Endothelial cell of umbilical vein (primary cell): Measurements from ENCODE around the gene RASAL2. TPM values are rescaled to one million over a fixed set of nuclear protein-coding genes. Genes with fewer than 3 reads are reported as not detected.

ENCODE experiments used
- BruUV-seq: library from RNA; stranded (reverse); fragments of 400-500 nt; replicated peaks from 2 replicates; lab custom pipeline; 2021; lab: Mats Ljungman, UMichigan
- CTCF ChIA-PET: fragments of 300-600, 350-600 bp; sonication (Branson Sonifier 250); formaldehyde crosslinking; loops from one replicate; lab custom pipeline; 2021; ENCODE audit warnings: antibody characterized with exemption, inconsistent platforms; lab: Charles Lee
- POLR2A ChIA-PET: fragments of 300-600, 350-600 bp; sonication (Branson Sonifier 250); formaldehyde crosslinking; loops from one replicate; lab custom pipeline; 2021; ENCODE audit warnings: antibody characterized with exemption, inconsistent platforms; lab: Charles Lee
- DNase-seq: peaks from one replicate; pipeline ENCODE4 v3.0.0-alpha.2; 2011; ENCODE audit warnings: low read depth, low spot score
- FAIRE-seq: peaks from 2 replicates; lab custom pipeline; 2011; peaks lifted over from hg19 to GRCh38; lab: Jason Lieb, UNC
- H2AFZ ChIP-seq: 2 replicates; pipeline ENCODE4 v1.6.0; 2012; ENCODE audit warnings: low read depth, low read length, control low read depth, inconsistent platforms
- H3K27ac ChIP-seq: 2 replicates; pipeline ENCODE4 v1.5.1; 2011; ENCODE audit warnings: low read depth, mild to moderate bottlenecking, control low read depth, low read length, moderate library complexity; ENCODE audit not compliant: insufficient read depth
- H3K27me3 ChIP-seq, 2 experiments: 2 replicates each; pipeline versions ENCODE4 v1.6.0 to v1.6.1; 2011; ENCODE audit warnings: low read length in 2 of 2, mixed read lengths in 1 of 2; ENCODE audit not compliant: control insufficient read depth in 2 of 2, insufficient read depth in 2 of 2
- H3K36me3 ChIP-seq, 2 experiments: 2 replicates in 1 of 2; 3 replicates in 1 of 2; pipeline ENCODE4 v1.5.1; 2011; ENCODE audit warnings: low read length in 2 of 2, mild to moderate bottlenecking in 1 of 2, moderate library complexity in 1 of 2; ENCODE audit not compliant: control insufficient read depth in 2 of 2, insufficient read depth in 2 of 2; ENCODE audit errors: extremely low read depth in 1 of 2
- H3K4me1 ChIP-seq: 3 replicates; pipeline ENCODE4 v1.5.1; 2011; ENCODE audit warnings: mild to moderate bottlenecking, low read length; ENCODE audit not compliant: control insufficient read depth, insufficient read depth; ENCODE audit errors: extremely low read depth
- H3K4me2 ChIP-seq: 2 replicates; pipeline ENCODE4 v1.6.1; 2011; ENCODE audit warnings: low read length, control low read depth, mixed read lengths; ENCODE audit not compliant: insufficient read depth
- H3K4me3 ChIP-seq, 3 experiments: fragments of 200-600 bp in 1 of 3; sonication (generic), shearing (Covaris generic) in 1 of 3; replicated peaks in 1 of 3; 2 replicates each; pipeline ENCODE4 v1.5.1; 2011 to 2016; ENCODE audit warnings: control low read depth in 3 of 3, low read length in 3 of 3, mild to moderate bottlenecking in 2 of 3, inconsistent platforms in 1 of 3, low read depth in 1 of 3, moderate library complexity in 1 of 3; ENCODE audit not compliant: insufficient read depth in 1 of 3
- H3K79me2 ChIP-seq: 2 replicates; pipeline ENCODE4 v1.6.0; 2012; ENCODE audit warnings: low read length, inconsistent platforms; ENCODE audit not compliant: control insufficient read depth, insufficient read depth
- H3K9ac ChIP-seq: replicated peaks from 2 replicates; pipeline ENCODE3; 2011; ENCODE audit warnings: low read length, control low read depth; ENCODE audit not compliant: insufficient read depth; ENCODE audit errors: extremely low read depth
- H3K9me1 ChIP-seq: replicated peaks from 3 replicates; pipeline ENCODE4 v1.6.0; 2011; ENCODE audit warnings: mild to moderate bottlenecking, low read length; ENCODE audit not compliant: control insufficient read depth, insufficient read depth; ENCODE audit errors: extremely low read depth
- H3K9me3 ChIP-seq: replicated peaks from 2 replicates; pipeline ENCODE4 v1.5.1; 2012; ENCODE audit warnings: low read length, inconsistent platforms; ENCODE audit not compliant: control insufficient read depth, insufficient read depth
- H4K20me1 ChIP-seq: replicated peaks from 2 replicates; pipeline ENCODE3; 2011; ENCODE audit warnings: mild to moderate bottlenecking, low read length; ENCODE audit not compliant: control insufficient read depth, insufficient read depth; ENCODE audit errors: extremely low read depth
- EZH2 ChIP-seq: IDR thresholded peaks from 2 replicates; pipeline ENCODE4 v1.6.1; 2012; ENCODE audit warnings: borderline replicate concordance, low read depth, mild to moderate bottlenecking, moderate library complexity, low read length, inconsistent platforms; ENCODE audit not compliant: severe bottlenecking
- FOS ChIP-seq: IDR thresholded peaks from 2 replicates; pipeline ENCODE4 v1.6.1; 2011; ENCODE audit warnings: mild to moderate bottlenecking, low read length, moderate library complexity, borderline replicate concordance; ENCODE audit not compliant: insufficient read depth
- GATA2 ChIP-seq: IDR thresholded peaks from 2 replicates; pipeline ENCODE4 v1.7.0; 2011; ENCODE audit warnings: low read depth, mild to moderate bottlenecking, moderate library complexity, mixed read lengths, low read length; ENCODE audit not compliant: insufficient read length, insufficient read depth
- JUN ChIP-seq: IDR thresholded peaks from 2 replicates; pipeline ENCODE4 v1.6.1; 2011; ENCODE audit warnings: borderline replicate concordance, low read depth; ENCODE audit not compliant: insufficient read length, insufficient read depth
- MAX ChIP-seq: IDR thresholded peaks from 2 replicates; pipeline ENCODE4 v1.6.1; 2011; ENCODE audit not compliant: insufficient read depth, insufficient read length
- MYC ChIP-seq: IDR thresholded peaks from one replicate; pipeline ENCODE4 v1.6.1; 2011; ENCODE audit warnings: mild to moderate bottlenecking, low read depth, low read length
- POLR2A ChIP-seq: IDR thresholded peaks from 2 replicates; pipeline ENCODE4 v1.6.1; 2012; ENCODE audit warnings: low read depth, mild to moderate bottlenecking, control low read depth, low read length
- POLR2AphosphoS5 ChIP-seq: IDR thresholded peaks from 2 replicates; pipeline ENCODE4 v1.6.1; 2012; ENCODE audit warnings: low read depth, mild to moderate bottlenecking, control low read depth, low read length, moderate library complexity; ENCODE audit not compliant: insufficient read depth
- dilution Hi-C: fragments of 300-500 bp; cut with MboI; formaldehyde crosslinking; loops from one replicate; pipeline ENCODE4 v1.15.0; 2019; ENCODE audit warnings: low sequenced_read_pairs; ENCODE audit not compliant: extremely low pct_ligation_motif_present
- intact Hi-C: fragments of 100-400 bp; cut with micrococcal nuclease; formaldehyde crosslinking; loops from one replicate; pipeline ENCODE4 v1.10.0; 2022
- polyA plus RNA-seq, 4 experiments: library from polyadenylated mRNA; depleted of rRNA in 3 of 4; stranded (reverse) in 3 of 4; unstranded in 1 of 4; fragments of >200 nt; gene quantifications; 2 replicates each; pipeline versions ENCODE4 v1.2.1 to v1.2.3, GENCODE V29; 2011 to 2012; ENCODE audit warnings: missing spikeins in 1 of 4
- total RNA-seq: library from RNA; stranded (reverse); gene quantifications from 2 replicates; pipeline ENCODE4 v1.2.3, GENCODE V29; 2021
- TF ChIP-seq, protein P1 (sequence below), 2 donors: IDR thresholded peaks; 1 replicate in 1 of 2; 2 replicates in 1 of 2; pipeline ENCODE4 v1.5.1; 2011; ENCODE audit warnings: low read length in 2 of 2, mild to moderate bottlenecking in 2 of 2, moderate library complexity in 2 of 2, control low read depth in 1 of 2, inconsistent platforms in 1 of 2, low read depth in 1 of 2; ENCODE audit not compliant: insufficient read depth in 1 of 2; ENCODE audit errors: extremely low read depth in 1 of 2

Gene RASAL2
- total and polyA plus RNA-seq, 2 donors (not counting 3 experiments of a cell fraction or from before 2014, with no cell fraction given), result 12.5 to 15.5 TPM

- no peak for TF ChIP-seq GATA2
- TF ChIP-seq JUN, result no peak
- no peak for TF ChIP-seq EZH2
- no peak for TF ChIP-seq MAX
- intact Hi-C loops (no loop called here), dilution Hi-C loops (no loop called here)
- H3K27me3 ChIP-seq, result no peaks in the 10 kb centered on the region
- FAIRE-seq (no peak), DNase-seq (no peak)
- no TSS peak for BruUV-seq
- H3K4me2 ChIP-seq, result no peak overlapping the region
- H3K9ac ChIP-seq, result no peak overlapping the region
- H2AFZ ChIP-seq, result no peak overlapping the region
- no peaks in the 10 kb centered on the region for H3K36me3 ChIP-seq
- no peaks in the 10 kb centered on the region for H3K79me2 ChIP-seq
- H3K9me1 ChIP-seq, result no peaks in the 10 kb centered on the region
- no peak overlapping the region for H3K4me3 ChIP-seq
- POLR2A ChIA-PET, result no interaction called here
- H3K4me1 ChIP-seq, result no peaks in the 10 kb centered on the region
- H4K20me1 ChIP-seq, result no peaks in the 10 kb centered on the region
- CTCF ChIA-PET, result interaction anchor here (1.0 to 1.5 kb wide), 5 partner anchors 13 to 346 kb away, joined by 3 to 8 read pairs (median 3); no protein-coding TSS in a partner anchor
- no peaks in the 10 kb centered on the region for H3K9me3 ChIP-seq
- H3K27ac ChIP-seq, result no peak overlapping the region
Measured at GRCh38 chr1:178294654-178295053, 200.8 kb downstream of the RASAL2 start.

DNA sequence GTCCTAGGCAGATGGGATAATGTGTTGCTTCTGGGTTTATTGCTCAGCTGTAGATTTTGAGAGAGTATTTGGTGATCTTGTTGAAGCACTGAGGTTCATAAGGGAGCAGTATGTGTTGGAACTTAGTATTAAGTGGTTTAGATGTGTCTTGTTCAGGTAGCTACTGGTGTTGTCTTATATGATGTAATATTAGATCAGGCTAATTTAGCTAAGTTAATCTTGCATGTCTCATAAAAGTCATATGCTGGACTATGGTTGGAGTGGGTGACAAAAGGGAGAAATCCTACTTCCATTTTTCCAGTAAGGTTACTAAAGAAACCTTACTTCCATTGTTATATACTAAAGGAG, 206.4 kb downstream of the RASAL2 start:
- dilution Hi-C loops (no loop called here), intact Hi-C loops (loop anchor here (1.0 to 2.0 kb wide), 3 partner anchors 200 to 352 kb away; no protein-coding TSS in a partner anchor)
- no TSS peak for BruUV-seq
- H3K27me3 ChIP-seq, result no peaks in the 10 kb centered on the region
- no peak overlapping the region for H3K9ac ChIP-seq
- peaks cover 10% of the 10 kb centered on the region for H3K4me1 ChIP-seq
- no peak overlapping the region for H3K4me3 ChIP-seq
- H3K4me2 ChIP-seq, result peak overlapping the region; percentile 74
- POLR2A ChIA-PET, result no interaction called here
- peak overlapping the region; percentile 31 for H2AFZ ChIP-seq
- no peaks in the 10 kb centered on the region for H4K20me1 ChIP-seq
- CTCF ChIA-PET, result interaction anchor here (0.6 to 5.3 kb wide), 58 partner anchors 11 to 1401 kb away, joined by 3 to 97 read pairs (median 4); partner anchors contain the start of gene RASAL2
- H3K79me2 ChIP-seq, result no peaks in the 10 kb centered on the region
- TF ChIP-seq, protein P1, sequence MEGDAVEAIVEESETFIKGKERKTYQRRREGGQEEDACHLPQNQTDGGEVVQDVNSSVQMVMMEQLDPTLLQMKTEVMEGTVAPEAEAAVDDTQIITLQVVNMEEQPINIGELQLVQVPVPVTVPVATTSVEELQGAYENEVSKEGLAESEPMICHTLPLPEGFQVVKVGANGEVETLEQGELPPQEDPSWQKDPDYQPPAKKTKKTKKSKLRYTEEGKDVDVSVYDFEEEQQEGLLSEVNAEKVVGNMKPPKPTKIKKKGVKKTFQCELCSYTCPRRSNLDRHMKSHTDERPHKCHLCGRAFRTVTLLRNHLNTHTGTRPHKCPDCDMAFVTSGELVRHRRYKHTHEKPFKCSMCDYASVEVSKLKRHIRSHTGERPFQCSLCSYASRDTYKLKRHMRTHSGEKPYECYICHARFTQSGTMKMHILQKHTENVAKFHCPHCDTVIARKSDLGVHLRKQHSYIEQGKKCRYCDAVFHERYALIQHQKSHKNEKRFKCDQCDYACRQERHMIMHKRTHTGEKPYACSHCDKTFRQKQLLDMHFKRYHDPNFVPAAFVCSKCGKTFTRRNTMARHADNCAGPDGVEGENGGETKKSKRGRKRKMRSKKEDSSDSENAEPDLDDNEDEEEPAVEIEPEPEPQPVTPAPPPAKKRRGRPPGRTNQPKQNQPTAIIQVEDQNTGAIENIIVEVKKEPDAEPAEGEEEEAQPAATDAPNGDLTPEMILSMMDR (IDR thresholded peaks at IDR 0.05; ENCODE audit: extremely low read depth in 1 of 2, insufficient read depth in 1 of 2, low read depth in 1 of 2, low read length in 2 of 2), result no peak
- TF ChIP-seq EZH2 (no peak), FOS (no peak), GATA2 (no peak), MAX (no peak), POLR2A (no peak), POLR2AphosphoS5 (no peak), MYC (no peak)
- FAIRE-seq, result no peak
- H3K9me3 ChIP-seq, result no peaks in the 10 kb centered on the region
- H3K9me1 ChIP-seq, result no peaks in the 10 kb centered on the region
- DNase-seq, result no peak
- no peak overlapping the region for H3K27ac ChIP-seq
- H3K36me3 ChIP-seq, result no peaks in the 10 kb centered on the region
